Gastrocnemius medialis (tissue), 4 donors: ENCODE data around the gene SSR4.

ENCODE experiments used
- POLR2A ChIP-seq, 2 donors: fragments of 450-650 bp; IDR thresholded peaks; one replicate each; pipeline ENCODE4 v1.6.1; 2017; ENCODE audit warnings: antibody characterized with exemption in 2 of 2, mild to moderate bottlenecking in 2 of 2, moderate library complexity in 2 of 2
- TF ChIP-seq, protein P1 (sequence below), 5 experiments: fragments of 450-650 bp in 3 of 5; fragments of 200-600 bp in 2 of 5; sonication (generic) in 2 of 5; IDR thresholded peaks in 4 of 5; conservative IDR thresholded peaks in 1 of 5; 1 replicate in 4 of 5; 2 replicates in 1 of 5; pipeline ENCODE4 v1.5.1; 2016 to 2019; ENCODE audit warnings: antibody characterized with exemption in 5 of 5, mild to moderate bottlenecking in 3 of 5, moderate library complexity in 3 of 5

DNA sequence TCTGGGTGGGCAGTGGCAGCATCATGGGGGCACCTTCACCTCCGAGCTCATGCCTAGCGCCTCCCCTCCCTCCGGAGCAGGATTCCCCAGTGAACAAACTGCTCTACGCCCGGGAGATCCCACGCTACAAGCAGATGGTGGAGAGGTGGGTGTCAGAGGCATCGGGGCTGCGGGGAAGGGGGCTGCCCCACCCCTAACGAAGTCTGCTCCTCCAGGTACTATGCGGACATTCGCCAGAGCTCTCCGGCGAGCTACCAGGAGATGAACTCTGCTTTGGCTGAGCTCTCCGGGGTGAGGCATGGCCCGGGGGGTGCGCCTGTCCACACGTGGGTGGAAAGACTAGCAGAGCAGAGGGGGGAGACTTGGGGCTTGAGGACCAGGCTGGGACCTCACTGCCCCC is 16.3 kb upstream of the SSR4 start:
- TF ChIP-seq, protein P1, sequence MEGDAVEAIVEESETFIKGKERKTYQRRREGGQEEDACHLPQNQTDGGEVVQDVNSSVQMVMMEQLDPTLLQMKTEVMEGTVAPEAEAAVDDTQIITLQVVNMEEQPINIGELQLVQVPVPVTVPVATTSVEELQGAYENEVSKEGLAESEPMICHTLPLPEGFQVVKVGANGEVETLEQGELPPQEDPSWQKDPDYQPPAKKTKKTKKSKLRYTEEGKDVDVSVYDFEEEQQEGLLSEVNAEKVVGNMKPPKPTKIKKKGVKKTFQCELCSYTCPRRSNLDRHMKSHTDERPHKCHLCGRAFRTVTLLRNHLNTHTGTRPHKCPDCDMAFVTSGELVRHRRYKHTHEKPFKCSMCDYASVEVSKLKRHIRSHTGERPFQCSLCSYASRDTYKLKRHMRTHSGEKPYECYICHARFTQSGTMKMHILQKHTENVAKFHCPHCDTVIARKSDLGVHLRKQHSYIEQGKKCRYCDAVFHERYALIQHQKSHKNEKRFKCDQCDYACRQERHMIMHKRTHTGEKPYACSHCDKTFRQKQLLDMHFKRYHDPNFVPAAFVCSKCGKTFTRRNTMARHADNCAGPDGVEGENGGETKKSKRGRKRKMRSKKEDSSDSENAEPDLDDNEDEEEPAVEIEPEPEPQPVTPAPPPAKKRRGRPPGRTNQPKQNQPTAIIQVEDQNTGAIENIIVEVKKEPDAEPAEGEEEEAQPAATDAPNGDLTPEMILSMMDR (IDR thresholded peaks at IDR 0.05 in 4 of 5, conservative IDR thresholded peaks at IDR 0.05 in 1 of 5) = no peak
- no peak for TF ChIP-seq POLR2A (IDR thresholded peaks at IDR 0.05)
